Brain microvascular endothelial cell (primary cell): ENCODE results near the gene CLIP3.

Experiments used
- DNase-seq: peaks from one replicate; pipeline ENCODE4 v3.0.0-alpha.2; 2020
- H3K27ac ChIP-seq: fragments of 250-450 bp; sonication (Bioruptor Pico); 2 replicates; pipeline ENCODE4 v1.5.1; 2020; ENCODE audit warnings: mild to moderate bottlenecking, moderate library complexity
- H3K27me3 ChIP-seq: fragments of 250-450 bp; sonication (Bioruptor Pico); replicated peaks from 2 replicates; pipeline ENCODE4 v1.5.1; 2020; ENCODE audit warnings: mild to moderate bottlenecking
- H3K36me3 ChIP-seq: fragments of 250-450 bp; sonication (Bioruptor Pico); replicated peaks from 2 replicates; pipeline ENCODE4 v1.5.1; 2020; ENCODE audit warnings: mild to moderate bottlenecking
- H3K4me3 ChIP-seq: 2 replicates; pipeline ENCODE4 v1.5.1; 2011; ENCODE audit warnings: low read depth, mild to moderate bottlenecking, control low read depth, low read length, moderate library complexity
- in situ Hi-C: cut with HindIII; loops from 2 replicates; pipeline ENCODE4 v1.10.0; 2017; ENCODE audit warnings: low sequenced_read_pairs, low pct_ligation_motif_present
- TF ChIP-seq, protein P1 (sequence below): IDR thresholded peaks from 2 replicates; pipeline ENCODE4 v1.5.1; 2011; ENCODE audit warnings: low read depth, mild to moderate bottlenecking, moderate library complexity, low read length, control low read depth, inconsistent platforms; ENCODE audit errors: missing control alignments

CLIP3 gene

DNA sequence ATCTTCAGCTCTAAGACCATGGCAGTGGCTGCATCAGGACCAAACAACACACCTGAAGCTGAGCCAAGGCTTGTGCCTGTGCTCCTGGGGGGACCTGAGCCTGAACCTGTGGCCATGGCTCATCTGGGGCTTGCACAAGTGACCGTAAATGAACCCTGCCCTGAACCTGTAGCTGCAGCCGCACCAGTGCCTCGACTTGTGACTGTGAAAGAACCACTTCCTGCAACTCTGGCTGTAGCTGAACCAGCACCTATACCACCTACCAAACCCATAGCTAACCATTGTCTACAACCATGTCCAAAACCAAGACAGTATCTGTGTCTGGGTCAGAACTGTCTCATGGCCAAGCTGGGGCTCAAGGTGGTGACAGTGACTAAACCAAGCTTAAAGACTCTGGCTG is 65.9 kb downstream of the CLIP3 start:
- H3K27me3 ChIP-seq = no peaks in the 10 kb centered on the region
- H3K36me3 ChIP-seq = no peaks in the 10 kb centered on the region
- TF ChIP-seq, protein P1, sequence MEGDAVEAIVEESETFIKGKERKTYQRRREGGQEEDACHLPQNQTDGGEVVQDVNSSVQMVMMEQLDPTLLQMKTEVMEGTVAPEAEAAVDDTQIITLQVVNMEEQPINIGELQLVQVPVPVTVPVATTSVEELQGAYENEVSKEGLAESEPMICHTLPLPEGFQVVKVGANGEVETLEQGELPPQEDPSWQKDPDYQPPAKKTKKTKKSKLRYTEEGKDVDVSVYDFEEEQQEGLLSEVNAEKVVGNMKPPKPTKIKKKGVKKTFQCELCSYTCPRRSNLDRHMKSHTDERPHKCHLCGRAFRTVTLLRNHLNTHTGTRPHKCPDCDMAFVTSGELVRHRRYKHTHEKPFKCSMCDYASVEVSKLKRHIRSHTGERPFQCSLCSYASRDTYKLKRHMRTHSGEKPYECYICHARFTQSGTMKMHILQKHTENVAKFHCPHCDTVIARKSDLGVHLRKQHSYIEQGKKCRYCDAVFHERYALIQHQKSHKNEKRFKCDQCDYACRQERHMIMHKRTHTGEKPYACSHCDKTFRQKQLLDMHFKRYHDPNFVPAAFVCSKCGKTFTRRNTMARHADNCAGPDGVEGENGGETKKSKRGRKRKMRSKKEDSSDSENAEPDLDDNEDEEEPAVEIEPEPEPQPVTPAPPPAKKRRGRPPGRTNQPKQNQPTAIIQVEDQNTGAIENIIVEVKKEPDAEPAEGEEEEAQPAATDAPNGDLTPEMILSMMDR = no peak
- in situ Hi-C loops = no loop called here
- no peak for DNase-seq
- H3K27ac ChIP-seq = no peak overlapping the region
- H3K4me3 ChIP-seq = no peak overlapping the region
